K562 (cell line): ENCODE measurements around the gene GALT. TPM values are rescaled to one million over a fixed set of nuclear protein-coding genes. Genes with fewer than 3 reads are reported as not detected.

Experiments used
- ATF3 ChIP-seq, 2 experiments: fragments of 450-650 bp in 1 of 2; sonication (generic) in 1 of 2; formaldehyde crosslinking in 1 of 2; IDR thresholded peaks in 1 of 2; conservative IDR thresholded peaks in 1 of 2; 2 replicates each; pipeline versions ENCODE4 v1.6.1 to v1.8.1; 2016 to 2023; ENCODE audit warnings: mild to moderate bottlenecking in 2 of 2, moderate library complexity in 2 of 2, inconsistent platforms in 1 of 2, missing genetic modification reagents in 1 of 2
- BCL6 ChIP-seq: fragments of 250-450 bp; sonication (Bioruptor Pico); IDR thresholded peaks from 2 replicates; pipeline ENCODE4 v1.4.0; 2020
- CTCFL ChIP-seq: IDR thresholded peaks from 2 replicates; pipeline ENCODE4 v1.6.1; 2011; ENCODE audit warnings: borderline replicate concordance, low read depth, mild to moderate bottlenecking, moderate library complexity, low read length; ENCODE audit not compliant: insufficient read depth, poor library complexity, severe bottlenecking
- KDM2B ChIP-seq: fragments of 250-450 bp; sonication (Bioruptor Pico); IDR thresholded peaks from 2 replicates; pipeline ENCODE4 v1.8.0; 2021; ENCODE audit warnings: mild to moderate bottlenecking, moderate library complexity
- NR2C2 ChIP-seq, 2 experiments: fragments of 200-800 bp in 1 of 2; sonication (Bioruptor generic) in 1 of 2; sonication (generic) in 1 of 2; formaldehyde crosslinking in 1 of 2; IDR thresholded peaks; 2 replicates each; pipeline versions ENCODE4 v1.6.1 to v1.8.0; 2016 to 2022; ENCODE audit warnings: mild to moderate bottlenecking in 1 of 2, missing compliant biosample characterization in 1 of 2, missing genetic modification characterization in 1 of 2, missing genetic modification reagents in 1 of 2
- RBM22 ChIP-seq: fragments of 200-400 bp; formaldehyde crosslinking; IDR thresholded peaks from 2 replicates; pipeline ENCODE4 v1.6.1; 2018; ENCODE audit warnings: low read length, low read depth; ENCODE audit not compliant: poor library complexity, severe bottlenecking
- RCOR1 ChIP-seq, 2 experiments: IDR thresholded peaks; 2 replicates each; pipeline ENCODE4 v1.6.1; 2012; ENCODE audit warnings: low read depth in 2 of 2, low read length in 2 of 2, borderline replicate concordance in 1 of 2, improper control_type of control experiment in 1 of 2
- SP2 ChIP-seq: IDR thresholded peaks from 2 replicates; pipeline ENCODE4 v1.6.1; 2011; ENCODE audit warnings: mild to moderate bottlenecking, low read depth, low read length, moderate library complexity; ENCODE audit not compliant: poor library complexity, severe bottlenecking; ENCODE audit errors: extremely low read depth
- ZNF239 ChIP-seq: fragments of 250-450 bp; sonication (Bioruptor Pico); IDR thresholded peaks from 2 replicates; pipeline ENCODE4 v1.4.0; 2020; ENCODE audit warnings: mild to moderate bottlenecking
- polyA plus RNA-seq, 8 experiments: library from polyadenylated mRNA; depleted of rRNA in 4 of 8; stranded (reverse) in 5 of 8; unstranded in 3 of 8; fragments of >200 nt; fragmentation: Nextera tagmentation in 2 of 8; fragmentation: Illumina TruSeq in 1 of 8; extraction: Ambion mirVana in 2 of 8; extraction: Trizol in 1 of 8; gene quantifications; 2 replicates each; pipeline versions ENCODE4 v1.2.1 to v1.2.3, GENCODE V29; 2011 to 2014; ENCODE audit warnings: inconsistent platforms in 1 of 8, missing spikeins in 1 of 8
- total RNA-seq, 7 experiments: library from RNA; depleted of rRNA in 6 of 7; stranded (reverse); fragments of >200 nt in 6 of 7; fragmentation: Illumina TruSeq in 2 of 7; extraction: Trizol in 2 of 7; gene quantifications; 2 replicates each; pipeline versions ENCODE4 v1.2.1 to v1.2.3, GENCODE V29; 2011 to 2021; ENCODE audit warnings: low replicate concordance in 1 of 7

Gene GALT
- total and polyA plus RNA-seq, 9 of the 15 experiments (the other 6 are each of a cell fraction or from before 2014, with no cell fraction given) = 7.3 to 29.2 (median 15.6) TPM

GRCh38 chr9:34687276-34688030 is 41.0 kb downstream of the GALT start (continued):
- TF ChIP-seq ATF3 (IDR thresholded peaks at IDR 0.05) (no peak), ATF3 (CRISPR knock-in tag; conservative IDR thresholded peaks at IDR 0.05) (no peak), RBM22 (no peak), KDM2B (CRISPR knock-in tag) (no peak), RCOR1 (IDR thresholded peaks at IDR 0.05; ENCODE audit: borderline replicate concordance in 1 of 2, low read depth in 2 of 2, low read length in 2 of 2) (no peak), NR2C2 (CRISPR knock-in tag; IDR thresholded peaks at IDR 0.05) (no peak), NR2C2 (tag; IDR thresholded peaks at IDR 0.05) (no peak), SP2 (no peak), BCL6 (CRISPR knock-in tag) (no peak), ZNF239 (CRISPR knock-in tag) (no peak), CTCFL (no peak)
